Stimulated activated CD8-positive, alpha-beta memory T cell treated with anti-CD3 and anti-CD28 coated beads, Interleukin-4, amount 100 ng/mL, for 4 hours (primary cell): Measurements from ENCODE around the gene PEX7.
"Not testable (repeated sequence)": the region's sequence is repeated elsewhere in the genome, so short reads cannot be mapped to it uniquely, and the experiment has no call there.

ENCODE experiments used
- DNase-seq, 2 donors: peaks; one replicate each; pipeline ENCODE4 v3.0.0-alpha.2; 2020; ENCODE audit warnings: low read depth in 2 of 2, low spot score in 1 of 2

PEX7 gene

GRCh38 chr6:136840276-136841001 is 18.0 kb downstream of the PEX7 start:
- DNase-seq = no peak

- DNase-seq = no peak
These were observed 20.8 kb downstream of the PEX7 start for GRCh38 chr6:136843210-136843609.

DNA sequence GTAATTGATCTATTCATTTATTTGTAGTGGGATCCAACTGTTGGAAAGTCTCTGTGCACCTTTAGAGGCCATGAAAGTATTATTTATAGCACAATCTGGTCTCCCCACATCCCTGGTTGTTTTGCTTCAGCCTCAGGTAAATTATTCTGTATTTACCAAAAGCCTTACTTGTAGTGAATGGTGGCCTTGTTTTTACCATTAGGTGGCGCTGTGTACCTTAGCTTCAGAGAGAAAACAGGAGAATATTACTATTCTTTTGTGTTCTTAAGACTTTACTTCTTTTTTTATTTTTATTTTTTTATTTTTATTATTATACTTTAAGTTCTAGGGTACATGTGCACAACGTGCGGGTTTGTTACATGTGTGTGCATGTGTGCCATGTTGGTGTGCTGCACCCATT is 23.7 kb downstream of the PEX7 start:
- no peak for DNase-seq

GRCh38 chr6:136846477-136846876 is 24.1 kb downstream of the PEX7 start:
- DNase-seq = not testable (repeated sequence)

- not testable (repeated sequence) for DNase-seq
These were observed 27.7 kb downstream of the PEX7 start for GRCh38 chr6:136849979-136850563.

DNA sequence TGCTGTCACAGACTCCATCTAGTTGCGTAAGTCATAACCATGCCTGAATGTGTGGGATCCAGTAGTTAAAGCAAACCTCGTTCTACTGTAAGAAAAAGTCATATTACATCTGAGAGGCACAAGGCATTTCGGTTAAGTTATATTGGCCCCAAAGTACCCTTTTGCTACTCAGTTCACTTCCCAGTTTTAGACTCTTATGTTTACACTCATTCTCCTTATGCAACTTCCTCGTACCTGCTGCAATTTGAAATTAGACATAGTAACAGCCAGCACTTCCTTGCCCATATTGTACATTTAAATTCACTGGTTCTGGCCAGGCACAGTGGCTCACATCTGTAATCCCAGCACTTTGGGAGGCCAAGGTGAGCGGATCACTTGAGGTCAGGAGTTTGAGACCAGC is 37.0 kb downstream of the PEX7 start:
- DNase-seq = no peak

- no peak for DNase-seq
These were observed 37.7 kb downstream of the PEX7 start for GRCh38 chr6:136860043-136860442.

DNA sequence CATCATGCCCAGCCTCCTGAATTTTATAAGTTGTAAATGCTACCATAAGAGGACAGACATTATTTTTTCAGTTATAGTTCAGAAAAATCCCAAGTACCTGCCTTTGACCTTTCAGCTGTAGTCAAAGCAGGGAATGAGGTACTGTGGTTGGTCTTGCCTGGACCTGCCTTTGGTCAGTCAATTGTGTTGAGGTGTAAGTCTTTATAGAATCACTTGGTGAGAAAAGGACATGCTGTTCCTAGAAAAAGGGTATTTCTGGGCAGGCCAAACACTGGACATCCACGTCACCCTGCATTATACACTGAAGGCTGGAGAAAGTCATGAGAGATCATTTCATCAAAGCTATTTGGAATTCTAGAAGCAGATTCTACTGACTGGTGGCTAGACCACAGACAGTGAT is 40.3 kb downstream of the PEX7 start:
- DNase-seq = no peak

- DNase-seq = no peak
These were observed 41.4 kb downstream of the PEX7 start for GRCh38 chr6:136863752-136864151.

- no peak for DNase-seq
These were observed 42.3 kb downstream of the PEX7 start for GRCh38 chr6:136864676-136865075.

GRCh38 chr6:136866872-136867416 is 44.6 kb downstream of the PEX7 start:
- no peak for DNase-seq

DNA sequence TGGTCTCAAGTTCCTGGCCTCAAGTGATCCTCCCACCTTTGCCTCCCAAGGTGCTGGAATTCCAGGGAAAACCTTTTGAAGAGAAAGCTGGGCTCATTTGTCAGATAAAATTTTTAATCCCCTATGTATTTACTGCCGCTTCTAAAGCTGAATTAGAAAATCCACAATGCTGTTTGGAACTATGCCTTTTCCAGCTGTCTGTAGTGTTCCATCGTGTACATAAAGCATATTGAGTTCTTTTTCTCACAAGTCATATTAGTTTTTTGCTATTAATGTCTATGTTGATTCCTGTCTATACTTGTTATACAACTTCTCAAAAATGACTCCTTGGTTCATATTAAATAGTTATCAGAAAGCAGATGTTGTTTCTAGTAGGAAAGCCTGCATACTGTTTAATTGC is 47.1 kb downstream of the PEX7 start:
- no peak for DNase-seq

DNA sequence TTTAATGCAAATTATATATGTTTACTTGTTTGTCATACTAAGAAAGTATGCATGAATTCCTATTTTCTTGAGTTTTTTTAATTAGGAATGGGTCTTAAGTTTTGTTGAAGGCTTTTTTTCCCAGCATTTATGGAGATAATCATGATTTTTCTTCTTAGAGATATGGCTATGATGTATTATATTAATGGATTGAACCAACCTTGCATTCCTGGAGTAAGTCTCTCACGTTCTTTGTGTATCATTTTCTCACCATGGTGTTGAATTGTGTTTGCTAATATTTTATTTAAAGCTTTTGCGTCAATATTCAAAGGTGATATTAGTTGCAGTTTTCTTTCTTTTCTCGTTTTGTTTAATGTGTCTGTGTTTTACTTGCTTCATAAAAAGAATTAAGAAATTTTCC is 51.4 kb downstream of the PEX7 start:
- no peak for DNase-seq

DNA sequence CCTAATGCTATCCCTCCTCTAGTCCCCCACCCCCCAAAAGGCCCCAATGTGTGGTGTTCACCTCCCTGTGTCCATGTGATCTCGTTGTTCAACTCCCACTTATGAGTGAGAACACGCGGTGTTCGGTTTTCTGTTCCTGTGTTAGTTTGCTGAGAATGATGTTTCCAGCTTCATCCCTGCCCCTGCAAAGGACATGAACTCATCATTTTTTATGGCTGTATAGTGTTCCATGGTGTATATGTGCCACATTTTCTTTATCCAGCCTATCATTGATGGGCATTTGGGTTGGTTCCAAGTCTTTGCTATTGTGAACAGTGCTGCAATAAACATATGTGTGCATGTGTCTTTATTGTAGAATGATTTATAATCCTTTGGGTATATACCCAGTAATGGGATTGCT is 54.1 kb downstream of the PEX7 start:
- not testable (repeated sequence) for DNase-seq

DNA sequence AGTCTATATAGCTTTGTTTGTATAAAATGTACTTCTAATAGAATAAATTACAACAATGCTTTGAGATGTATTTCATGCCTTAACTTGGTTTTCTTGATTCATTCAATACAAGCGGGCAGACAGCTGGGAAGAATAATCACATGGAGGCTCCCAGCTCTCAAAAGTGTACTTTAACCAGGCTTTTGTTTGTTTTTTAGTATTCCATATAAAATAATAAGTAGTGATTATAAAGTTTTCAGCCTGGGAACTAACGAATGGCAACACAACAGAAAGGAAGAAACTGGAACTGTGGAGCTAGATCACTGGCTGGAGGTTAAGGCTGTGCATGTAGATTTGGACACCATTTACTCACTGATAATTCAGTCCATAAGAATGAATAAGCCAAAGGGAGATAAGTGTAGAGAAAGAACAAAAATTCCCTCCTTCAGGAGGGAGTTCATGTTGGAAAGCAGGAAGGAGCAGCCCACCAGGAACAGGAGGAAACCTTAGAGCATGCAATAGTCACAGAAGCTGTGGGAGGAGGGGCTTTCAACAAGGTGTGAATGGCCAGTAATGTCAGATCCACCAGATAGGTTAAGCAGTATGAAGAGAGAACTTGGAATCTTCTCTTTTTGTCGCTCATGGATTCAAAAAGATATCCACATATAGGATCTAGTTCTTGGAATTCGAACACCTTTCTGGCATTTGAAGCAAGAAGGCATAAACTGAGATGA is 58.5 kb downstream of the PEX7 start:
- DNase-seq = no peak

DNA sequence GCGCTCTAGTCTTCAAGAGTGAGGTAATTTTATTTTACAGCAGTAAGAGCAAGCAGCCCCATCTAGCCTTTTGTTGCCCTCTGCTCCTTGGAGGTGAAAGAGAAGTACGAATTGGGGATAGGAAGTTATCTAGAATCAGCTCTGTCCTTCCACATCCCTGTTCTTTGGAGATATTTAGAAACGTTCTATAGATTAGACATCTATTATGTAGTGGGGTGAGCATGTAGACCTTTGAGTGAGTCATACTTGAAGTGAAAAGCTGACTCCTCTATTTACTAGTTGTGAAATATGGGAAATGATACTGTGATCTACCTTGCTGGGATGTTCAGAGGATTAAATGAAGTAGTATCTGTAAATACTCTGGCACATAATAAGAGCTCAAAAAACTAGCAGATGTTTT is 63.7 kb downstream of the PEX7 start:
- no peak for DNase-seq

GRCh38 chr6:136887953-136888352 is 65.6 kb downstream of the PEX7 start:
- DNase-seq = no peak

DNA sequence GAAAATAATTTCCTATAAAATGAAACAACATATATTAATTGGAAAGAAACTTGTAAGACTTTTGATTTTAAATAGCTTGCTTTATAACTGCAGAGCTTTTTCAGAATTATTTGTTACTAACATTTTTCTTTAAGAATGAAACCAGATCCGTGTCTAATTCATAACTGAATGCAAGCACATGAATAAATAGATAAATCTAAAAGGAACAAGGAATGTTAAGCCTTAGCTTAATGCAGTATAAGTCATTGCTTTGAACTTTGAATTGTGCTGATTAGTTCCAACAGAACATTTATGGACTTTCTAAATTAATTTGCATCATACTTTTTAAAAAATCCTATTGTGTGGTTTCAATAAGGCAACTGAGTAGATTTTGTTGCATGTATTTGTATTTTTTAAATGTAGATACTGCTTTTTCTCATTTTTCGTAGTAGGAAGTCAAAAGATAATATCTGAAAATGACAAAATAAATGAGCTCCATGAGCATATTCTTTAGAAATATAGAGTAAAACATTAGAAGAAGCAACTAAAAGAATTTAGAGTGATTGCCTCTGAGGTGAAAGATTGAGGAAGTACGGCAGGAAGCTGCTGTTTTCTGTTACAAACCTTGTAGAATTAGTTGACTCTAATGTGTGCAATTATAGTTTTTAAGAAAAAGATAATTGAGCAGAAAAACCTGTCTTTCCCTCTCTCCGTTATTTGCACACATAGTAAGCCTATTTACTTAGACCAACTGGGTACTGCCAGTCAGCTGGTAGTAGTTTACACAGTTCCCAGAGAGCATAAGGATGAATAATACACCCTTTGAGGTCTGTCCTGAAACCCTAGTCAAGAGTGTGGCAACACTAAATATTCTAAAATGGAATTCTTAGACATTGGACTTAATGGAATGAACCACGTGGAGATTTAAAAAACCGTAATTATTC is 67.1 kb downstream of the PEX7 start:
- no peak for DNase-seq

DNA sequence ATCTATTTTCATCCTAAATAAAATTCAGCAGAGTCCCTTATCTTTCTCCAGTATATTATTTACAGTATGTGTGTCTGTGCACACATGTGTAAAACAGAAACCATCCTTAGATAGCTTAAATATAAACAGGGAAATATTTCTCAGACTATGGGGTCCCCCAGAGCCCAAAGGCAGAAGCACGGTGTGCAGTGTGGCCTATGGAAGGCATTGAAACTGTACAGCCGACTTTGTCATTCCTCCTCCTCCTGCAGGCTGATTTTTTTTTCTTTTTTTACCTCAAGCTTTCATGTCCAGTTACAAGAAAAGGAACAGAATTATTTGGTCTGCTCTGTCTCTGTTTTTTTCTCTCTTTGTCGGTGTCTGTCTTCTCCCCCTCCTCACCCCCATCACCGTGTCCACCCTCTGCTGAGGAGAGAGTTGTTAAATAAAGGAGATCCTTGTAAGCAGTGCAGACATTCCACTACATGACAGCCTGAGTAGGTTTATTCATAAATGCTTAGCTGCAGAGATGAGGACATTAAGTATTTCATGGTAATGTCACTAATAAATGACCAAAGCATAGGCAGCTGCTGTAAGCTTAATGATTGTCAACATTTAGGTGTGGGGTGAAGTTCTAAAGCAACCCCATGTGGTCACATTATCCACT is 67.9 kb downstream of the PEX7 start:
- no peak for DNase-seq

DNA sequence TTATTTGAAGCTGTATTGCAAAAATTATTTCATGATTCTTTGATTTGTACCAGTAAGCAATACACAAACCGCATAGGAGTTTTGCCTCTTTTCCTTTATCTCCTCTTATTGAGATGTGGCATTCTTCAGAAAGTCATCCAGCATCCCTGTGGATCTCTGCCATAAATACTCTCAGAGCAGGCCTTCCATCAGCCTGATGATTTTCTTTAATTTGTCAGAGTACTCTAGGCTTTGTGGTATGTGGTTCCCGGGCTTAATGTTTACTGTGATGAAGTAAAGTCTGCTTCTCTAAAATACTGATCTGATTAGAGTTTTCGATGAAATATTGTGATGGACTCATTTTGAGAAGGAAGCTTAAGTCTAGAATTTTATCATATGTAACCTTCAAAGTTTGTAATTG is 68.6 kb downstream of the PEX7 start:
- no peak for DNase-seq

DNA sequence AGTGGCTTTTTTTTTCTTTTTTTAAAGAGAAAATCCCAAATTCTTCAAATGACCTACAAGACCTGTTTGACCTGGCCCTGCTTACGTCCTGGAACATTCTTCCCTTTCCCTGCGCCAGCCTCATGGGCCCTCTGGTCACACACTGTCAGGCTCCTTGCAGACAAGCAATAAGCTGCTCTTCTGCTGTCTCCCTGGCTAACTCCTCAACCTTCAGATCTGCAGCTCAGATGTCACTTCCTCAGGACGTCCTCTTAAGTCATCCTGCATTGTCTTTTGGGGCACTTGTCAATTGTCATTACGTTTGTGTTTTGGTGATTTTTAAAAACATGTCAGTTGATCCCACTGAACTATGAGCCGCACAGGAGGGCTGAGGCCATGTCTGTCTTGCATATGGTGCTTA is 70.8 kb downstream of the PEX7 start:
- DNase-seq = no peak
